HG03521 (cell line): ENCODE measurements around the gene SH3BP2.

Experiments
- ATAC-seq: cut with Tn5 transposase; IDR thresholded peaks from one replicate; pipeline ENCODE4 v1.9.1; 2021; ENCODE audit warnings: mild to moderate bottlenecking, moderate library complexity; ENCODE audit not compliant: unreplicated experiment

The SH3BP2 gene

GRCh38 chr4:2802618-2803531 is 10.0 kb downstream of the SH3BP2 start:
- ATAC-seq, result no peak

- ATAC-seq, result no peak
These were observed 11.0 kb downstream of the SH3BP2 start for GRCh38 chr4:2803624-2804448.

- ATAC-seq, result no peak
These were observed 11.6 kb downstream of the SH3BP2 start for GRCh38 chr4:2804449-2804972.

DNA sequence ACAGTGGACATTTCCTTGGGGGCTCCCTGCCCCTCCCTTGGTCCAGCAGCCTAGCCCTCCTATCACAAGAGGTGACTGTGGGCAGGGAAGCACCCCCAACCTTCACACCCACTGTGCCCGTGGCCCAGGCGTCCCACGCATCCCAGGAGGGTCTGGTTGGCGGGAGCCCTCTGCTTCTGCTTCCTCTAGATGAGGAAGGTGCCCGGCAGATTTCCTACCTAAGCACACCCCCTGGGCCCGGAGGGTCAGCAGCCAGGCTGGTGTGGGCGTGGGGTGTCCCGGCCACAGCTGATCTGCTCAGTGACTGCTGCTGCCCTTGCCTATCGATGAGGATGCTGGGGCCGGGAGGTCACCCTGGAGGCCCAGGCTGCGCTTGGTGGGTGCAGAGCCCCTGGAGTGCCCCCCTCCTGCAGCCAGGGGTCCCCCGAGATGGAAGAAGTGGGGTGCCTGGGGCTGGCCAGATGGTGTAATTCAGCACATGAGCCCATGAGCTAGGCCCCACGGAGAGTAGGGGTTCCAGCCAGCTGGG is 12.2 kb downstream of the SH3BP2 start:
- no peak for ATAC-seq

DNA sequence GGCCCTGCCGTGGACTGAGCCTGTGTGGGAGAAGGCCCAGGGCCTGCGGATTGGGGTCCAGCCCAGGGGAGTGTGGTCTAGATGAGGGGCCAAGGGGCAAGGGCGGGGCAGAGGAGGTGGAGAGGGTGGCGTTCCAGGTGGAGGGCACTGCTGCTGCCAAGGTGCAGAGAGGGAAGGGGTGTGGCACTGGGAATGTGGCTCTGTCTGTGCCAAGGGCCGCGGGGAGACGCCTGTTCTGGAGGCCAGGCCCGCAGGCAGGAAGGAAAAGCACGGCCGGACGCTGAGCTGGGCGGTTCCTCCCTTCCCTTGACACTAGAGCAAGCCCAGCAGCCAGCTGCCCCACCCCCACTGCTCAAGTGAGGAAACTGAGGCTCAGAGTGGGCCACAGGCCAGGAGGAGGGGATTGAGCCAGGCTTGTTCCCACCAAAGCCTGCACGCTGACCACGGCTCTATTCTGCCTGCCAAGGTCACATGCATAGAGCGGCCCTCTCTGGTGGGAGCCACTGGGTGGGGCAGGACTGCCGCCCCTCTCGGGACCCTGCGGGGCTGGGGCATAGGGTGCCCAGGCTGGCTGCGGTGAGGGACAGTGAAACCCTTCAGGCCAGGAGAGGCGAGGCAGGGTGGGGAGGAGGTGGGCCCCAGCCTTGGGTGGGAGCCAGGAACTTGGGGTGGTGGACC is 13.0 kb downstream of the SH3BP2 start:
- ATAC-seq, result no peak

GRCh38 chr4:2806390-2807355 is 13.8 kb downstream of the SH3BP2 start:
- ATAC-seq, result no peak

DNA sequence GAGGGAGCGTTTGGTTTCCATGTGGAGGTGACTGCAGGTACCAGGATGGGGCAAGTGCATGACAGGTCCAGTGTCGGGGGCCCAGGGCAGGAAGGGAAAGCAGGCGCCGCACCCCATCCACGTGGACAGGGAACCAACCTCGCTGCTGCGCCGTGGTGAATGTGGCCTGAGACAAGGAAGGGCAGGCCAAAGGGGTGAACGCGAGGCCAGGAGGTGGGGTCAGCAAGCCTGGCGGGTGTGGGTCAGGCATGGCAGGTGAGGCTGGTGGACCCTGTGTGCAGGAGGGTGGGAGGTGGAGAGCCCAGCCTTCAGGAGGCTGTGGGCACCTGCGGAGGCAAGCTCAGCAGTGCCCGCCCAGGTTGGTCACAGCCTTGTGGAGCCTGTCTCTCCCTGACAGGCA is 14.7 kb downstream of the SH3BP2 start:
- no peak for ATAC-seq

GRCh38 chr4:2808001-2808400 is 15.1 kb downstream of the SH3BP2 start:
- no peak for ATAC-seq

DNA sequence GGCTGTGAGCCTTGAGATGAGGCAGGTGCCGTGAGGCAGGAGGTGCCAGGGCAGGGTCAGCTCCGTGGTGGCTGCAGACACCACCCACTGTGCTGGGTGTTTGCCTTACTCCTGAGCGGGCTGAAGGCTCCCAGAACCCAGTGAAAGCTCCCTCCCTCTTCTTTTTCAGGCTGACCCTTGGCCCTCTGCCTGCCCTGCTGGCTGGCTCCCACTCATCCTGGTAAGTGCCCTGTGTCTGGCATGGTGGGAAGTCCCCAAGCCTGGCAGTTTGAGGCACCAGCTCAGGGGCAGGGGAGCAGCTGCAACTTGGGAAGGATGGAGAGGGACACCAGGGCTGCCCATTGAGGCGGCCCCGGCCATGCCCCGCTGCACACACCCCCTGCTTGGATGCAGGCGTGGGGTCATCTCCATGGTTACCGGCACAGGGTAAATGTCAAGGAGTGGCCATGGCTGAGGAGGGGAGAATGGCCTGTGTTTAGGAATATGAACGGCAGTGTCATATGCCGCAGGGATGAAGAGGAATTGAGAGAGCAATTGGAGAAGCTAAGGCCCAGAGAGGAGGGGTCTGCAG is 16.8 kb downstream of the SH3BP2 start:
- ATAC-seq, result no peak

DNA sequence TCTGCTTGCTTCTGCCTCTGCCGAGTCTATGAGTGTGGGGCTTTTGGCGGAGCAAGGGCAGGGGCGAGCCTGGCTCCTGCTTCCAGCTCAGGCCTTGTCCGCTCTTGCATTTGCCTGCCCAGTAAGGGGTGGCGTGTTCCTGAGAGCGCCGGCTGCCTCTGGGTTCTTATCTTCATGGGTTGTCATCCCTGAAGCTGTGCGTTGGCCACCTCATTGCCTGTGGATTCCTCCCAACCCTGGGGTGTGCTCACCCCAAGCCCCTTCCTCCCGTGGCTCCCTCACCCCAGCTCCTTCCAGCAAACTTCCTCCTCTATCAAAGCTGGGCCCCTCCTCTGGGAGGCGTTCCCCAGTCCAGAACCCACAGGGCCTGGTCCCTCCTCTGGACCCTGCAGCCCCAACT is 17.5 kb downstream of the SH3BP2 start:
- no peak for ATAC-seq

GRCh38 chr4:2811830-2812611 is 19.1 kb downstream of the SH3BP2 start:
- ATAC-seq, result peak; percentile 40

DNA sequence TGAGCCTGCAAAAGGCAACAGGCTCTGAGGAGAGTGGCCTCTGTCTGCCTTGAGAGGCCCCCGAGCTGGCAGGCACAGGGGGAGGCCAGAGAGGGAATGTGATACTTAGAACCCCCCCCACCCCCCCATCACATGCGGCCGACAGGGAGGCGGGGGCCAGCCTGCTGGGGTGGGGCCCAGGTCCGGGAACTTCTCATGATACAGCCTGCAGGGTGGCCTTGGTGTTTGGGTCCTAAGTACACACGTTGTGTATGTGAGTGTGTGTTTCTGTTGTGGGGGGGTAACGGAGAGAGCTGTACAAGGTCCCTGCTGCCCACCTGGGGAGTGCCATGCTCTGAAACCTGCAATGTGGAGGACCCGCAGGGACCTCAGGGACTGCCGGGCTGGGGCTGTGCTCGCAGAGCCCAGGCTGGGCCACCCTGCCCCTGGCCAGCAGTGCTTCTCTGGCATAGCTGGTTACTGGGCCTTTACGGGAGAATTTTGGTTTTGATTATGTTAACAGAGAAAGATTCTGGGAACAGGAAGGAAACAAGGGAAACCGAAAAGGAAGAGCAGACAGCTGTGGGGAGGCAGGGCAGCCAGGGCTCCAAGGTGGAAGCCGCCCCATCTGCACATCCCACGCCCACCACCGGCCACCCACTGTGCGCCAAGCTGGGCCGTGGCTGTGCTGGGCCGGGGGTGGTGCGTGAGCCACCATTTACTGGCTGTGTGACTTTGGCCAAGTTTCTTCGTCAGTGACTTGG is 19.9 kb downstream of the SH3BP2 start:
- no peak for ATAC-seq

DNA sequence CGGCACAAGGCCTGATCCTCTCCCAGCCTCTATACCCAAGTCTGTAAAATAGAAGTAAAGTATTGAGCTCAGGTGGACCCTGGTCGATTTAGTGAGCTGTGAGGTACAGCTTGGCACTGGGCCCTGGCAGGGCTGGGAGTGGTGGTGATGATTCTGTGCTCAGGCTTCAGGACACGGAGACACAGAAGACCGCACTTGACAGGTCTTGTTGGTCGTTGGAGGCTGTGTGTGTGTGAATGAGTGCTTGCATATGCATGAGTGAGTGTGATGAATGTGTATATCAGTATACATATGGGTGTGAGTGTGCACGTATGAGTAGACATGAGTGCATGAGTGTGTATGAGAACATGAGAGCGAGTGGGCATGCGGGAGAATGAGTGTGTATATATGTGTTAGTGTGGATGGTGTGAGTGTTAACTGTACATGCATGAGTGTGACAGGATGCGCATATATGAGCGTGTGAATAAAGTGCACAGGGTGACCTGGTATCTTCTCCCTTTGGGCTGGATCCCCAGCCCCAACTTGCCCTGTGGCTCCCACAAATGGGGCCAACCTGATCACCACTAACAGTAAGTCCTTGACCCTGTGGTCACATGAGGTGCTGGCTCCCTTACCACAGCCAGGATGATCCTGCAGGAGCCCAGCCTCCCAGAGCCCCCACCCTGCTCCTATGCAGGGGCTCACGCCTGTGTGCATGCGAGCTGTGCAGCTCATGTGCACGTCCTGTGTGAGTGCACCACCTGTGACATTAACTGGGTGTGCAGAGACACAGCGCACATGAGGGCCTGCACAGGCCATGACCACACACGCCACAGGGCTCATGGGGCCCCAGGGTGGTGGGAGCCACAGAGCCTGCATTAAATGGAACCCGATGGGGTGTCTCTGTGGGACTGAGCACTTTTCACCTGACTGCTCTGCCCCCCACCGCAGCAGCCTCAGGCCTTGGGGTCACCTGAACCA is 20.8 kb downstream of the SH3BP2 start:
- no peak for ATAC-seq

GRCh38 chr4:2814627-2815270 is 21.9 kb downstream of the SH3BP2 start:
- ATAC-seq, result no peak

- ATAC-seq, result no peak
These were observed 23.6 kb downstream of the SH3BP2 start for GRCh38 chr4:2816401-2816954.

- ATAC-seq, result no peak
These were observed 24.3 kb downstream of the SH3BP2 start for GRCh38 chr4:2817137-2817536.
